ENCODE data around the gene HIPK1.

The HIPK1 gene

DNA sequence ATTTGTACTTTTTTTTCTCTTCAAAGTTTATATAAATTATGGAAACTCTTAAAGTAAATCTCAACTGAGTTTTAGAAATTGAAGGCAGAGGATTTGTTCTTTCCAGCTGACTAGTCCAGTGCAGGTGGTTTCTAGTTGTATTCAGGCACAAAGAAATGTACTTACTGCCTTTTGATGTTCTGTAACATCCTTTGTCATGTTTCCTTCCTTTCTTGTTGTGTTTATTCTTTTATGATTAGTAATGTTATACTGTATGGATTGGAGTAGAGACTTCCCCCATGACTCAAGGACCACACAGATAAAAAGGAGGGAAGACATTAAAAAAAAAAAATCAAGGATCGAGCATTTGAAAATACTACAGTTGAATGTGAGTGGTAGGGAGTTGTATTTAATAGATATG, 8.0 kb downstream of the HIPK1 start:
- H3K27ac ChIP-seq (ENCODE audit: low read depth, low read length) = no peak overlapping the region
- H3K36me3 ChIP-seq (ENCODE audit: low read length) = peaks cover 7% of the 10 kb centered on the region; the same call in 1 of the 2 replicates
- TF ChIP-seq EZH2phosphoT487 (conservative IDR thresholded peaks at IDR 0.05; ENCODE audit: low read length) = no peak
- TF ChIP-seq, protein P1, sequence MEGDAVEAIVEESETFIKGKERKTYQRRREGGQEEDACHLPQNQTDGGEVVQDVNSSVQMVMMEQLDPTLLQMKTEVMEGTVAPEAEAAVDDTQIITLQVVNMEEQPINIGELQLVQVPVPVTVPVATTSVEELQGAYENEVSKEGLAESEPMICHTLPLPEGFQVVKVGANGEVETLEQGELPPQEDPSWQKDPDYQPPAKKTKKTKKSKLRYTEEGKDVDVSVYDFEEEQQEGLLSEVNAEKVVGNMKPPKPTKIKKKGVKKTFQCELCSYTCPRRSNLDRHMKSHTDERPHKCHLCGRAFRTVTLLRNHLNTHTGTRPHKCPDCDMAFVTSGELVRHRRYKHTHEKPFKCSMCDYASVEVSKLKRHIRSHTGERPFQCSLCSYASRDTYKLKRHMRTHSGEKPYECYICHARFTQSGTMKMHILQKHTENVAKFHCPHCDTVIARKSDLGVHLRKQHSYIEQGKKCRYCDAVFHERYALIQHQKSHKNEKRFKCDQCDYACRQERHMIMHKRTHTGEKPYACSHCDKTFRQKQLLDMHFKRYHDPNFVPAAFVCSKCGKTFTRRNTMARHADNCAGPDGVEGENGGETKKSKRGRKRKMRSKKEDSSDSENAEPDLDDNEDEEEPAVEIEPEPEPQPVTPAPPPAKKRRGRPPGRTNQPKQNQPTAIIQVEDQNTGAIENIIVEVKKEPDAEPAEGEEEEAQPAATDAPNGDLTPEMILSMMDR (IDR thresholded peaks at IDR 0.05; ENCODE audit: insufficient read depth, low read length, poor library complexity, severe bottlenecking) = no peak
- H3K9me2 ChIP-seq (replicated peaks; ENCODE audit: insufficient read depth, low read length) = no peaks in the 10 kb centered on the region
- no peaks in the 10 kb centered on the region for H3K27me3 ChIP-seq (ENCODE audit: low read length)
- H3F3A ChIP-seq (ENCODE audit: insufficient read depth) = no peaks in the 10 kb centered on the region; the same call in 1 of the 2 replicates
- no peak overlapping the region for H3K9ac ChIP-seq (ENCODE audit: low read length)
- no peak overlapping the region for H3K4me3 ChIP-seq (ENCODE audit: insufficient read depth, low read length, poor library complexity, severe bottlenecking)
- H3K4me2 ChIP-seq (ENCODE audit: low read depth, low read length, poor library complexity, severe bottlenecking) = no peak overlapping the region
- peaks cover 88% of the 10 kb centered on the region for H3K79me2 ChIP-seq (ENCODE audit: insufficient read depth, low read length)
- no peak overlapping the region for H2AFZ ChIP-seq (ENCODE audit: low read depth, low read length, severe bottlenecking)
- 0 out of 2 replicates have a peak, but pooled peaks cover 8% of the 10 kb centered on the region for H4K20me1 ChIP-seq (ENCODE audit: low read depth, low read length)
- no peaks in the 10 kb centered on the region for H3K9me3 ChIP-seq (ENCODE audit: insufficient read depth, low read length)

DNA sequence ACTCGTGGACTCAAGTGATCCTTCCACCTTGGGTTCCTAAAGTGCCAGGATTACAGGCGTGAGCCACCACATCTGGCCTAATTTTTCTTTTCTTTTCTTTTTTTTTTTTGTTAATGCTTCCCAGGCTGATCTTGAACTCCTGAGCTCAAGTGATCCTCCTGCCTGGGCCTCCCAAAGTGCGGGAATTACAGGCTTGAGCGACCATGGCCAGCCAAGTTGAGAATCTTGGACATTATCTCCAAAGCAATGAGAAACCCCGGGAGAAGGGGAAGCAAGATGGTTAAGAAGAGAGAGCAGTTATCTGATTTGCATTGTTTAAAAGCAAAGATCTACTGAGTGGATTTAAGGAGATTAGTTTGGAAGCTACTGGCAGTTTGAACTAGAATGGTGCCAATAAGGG, 9.1 kb downstream of the HIPK1 start:
- Histone ChIP-seq H3K36me3 (ENCODE audit: low read length) (peaks cover 18% of the 10 kb centered on the region), H3K9me3 (ENCODE audit: insufficient read depth, low read length) (no peaks in the 10 kb centered on the region), H3K9ac (ENCODE audit: low read length) (no peak overlapping the region), H3F3A (ENCODE audit: insufficient read depth) (no peaks in the 10 kb centered on the region; the same call in 1 of the 2 replicates), H3K27ac (ENCODE audit: low read depth, low read length) (no peak overlapping the region), H3K79me2 (ENCODE audit: insufficient read depth, low read length) (peaks cover 81% of the 10 kb centered on the region), H2AFZ (ENCODE audit: low read depth, low read length, severe bottlenecking) (no peak overlapping the region), H3K4me2 (ENCODE audit: low read depth, low read length, poor library complexity, severe bottlenecking) (no peak overlapping the region), H3K9me2 (replicated peaks; ENCODE audit: insufficient read depth, low read length) (no peaks in the 10 kb centered on the region), H3K27me3 (ENCODE audit: low read length) (no peaks in the 10 kb centered on the region), H4K20me1 (ENCODE audit: low read depth, low read length) (peaks cover 8% of the 10 kb centered on the region; the same call in 1 of the 2 replicates), H3K4me3 (ENCODE audit: insufficient read depth, low read length, poor library complexity, severe bottlenecking) (no peak overlapping the region)
- no peak for TF ChIP-seq EZH2phosphoT487 (conservative IDR thresholded peaks at IDR 0.05; ENCODE audit: low read length)
- TF ChIP-seq, protein P1 (IDR thresholded peaks at IDR 0.05; ENCODE audit: insufficient read depth, low read length, poor library complexity, severe bottlenecking) = no peak

DNA sequence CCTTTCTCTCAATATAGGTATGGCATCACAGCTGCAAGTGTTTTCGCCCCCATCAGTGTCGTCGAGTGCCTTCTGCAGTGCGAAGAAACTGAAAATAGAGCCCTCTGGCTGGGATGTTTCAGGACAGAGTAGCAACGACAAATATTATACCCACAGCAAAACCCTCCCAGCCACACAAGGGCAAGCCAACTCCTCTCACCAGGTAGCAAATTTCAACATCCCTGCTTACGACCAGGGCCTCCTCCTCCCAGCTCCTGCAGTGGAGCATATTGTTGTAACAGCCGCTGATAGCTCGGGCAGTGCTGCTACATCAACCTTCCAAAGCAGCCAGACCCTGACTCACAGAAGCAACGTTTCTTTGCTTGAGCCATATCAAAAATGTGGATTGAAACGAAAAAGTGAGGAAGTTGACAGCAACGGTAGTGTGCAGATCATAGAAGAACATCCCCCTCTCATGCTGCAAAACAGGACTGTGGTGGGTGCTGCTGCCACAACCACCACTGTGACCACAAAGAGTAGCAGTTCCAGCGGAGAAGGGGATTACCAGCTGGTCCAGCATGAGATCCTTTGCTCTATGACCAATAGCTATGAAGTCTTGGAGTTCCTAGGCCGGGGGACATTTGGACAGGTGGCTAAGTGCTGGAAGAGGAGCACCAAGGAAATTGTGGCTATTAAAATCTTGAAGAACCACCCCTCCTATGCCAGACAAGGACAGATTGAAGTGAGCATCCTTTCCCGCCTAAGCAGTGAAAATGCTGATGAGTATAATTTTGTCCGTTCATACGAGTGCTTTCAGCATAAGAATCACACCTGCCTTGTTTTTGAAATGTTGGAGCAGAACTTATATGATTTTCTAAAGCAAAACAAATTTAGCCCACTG, 11.5 kb downstream of the HIPK1 start:
- Histone ChIP-seq H3K27ac (ENCODE audit: low read depth, low read length) (no peak overlapping the region), H3K9ac (ENCODE audit: low read length) (no peak overlapping the region), H3K4me2 (ENCODE audit: low read depth, low read length, poor library complexity, severe bottlenecking) (no peak overlapping the region), H3K79me2 (ENCODE audit: insufficient read depth, low read length) (peaks cover 77% of the 10 kb centered on the region), H4K20me1 (ENCODE audit: low read depth, low read length) (peaks cover 8% of the 10 kb centered on the region; the same call in 1 of the 2 replicates), H2AFZ (ENCODE audit: low read depth, low read length, severe bottlenecking) (no peak overlapping the region), H3K4me3 (ENCODE audit: insufficient read depth, low read length, poor library complexity, severe bottlenecking) (no peak overlapping the region), H3K27me3 (ENCODE audit: low read length) (no peaks in the 10 kb centered on the region), H3K9me3 (ENCODE audit: insufficient read depth, low read length) (no peaks in the 10 kb centered on the region), H3F3A (ENCODE audit: insufficient read depth) (peaks cover 2% of the 10 kb centered on the region; the same call in 1 of the 2 replicates), H3K36me3 (ENCODE audit: low read length) (peaks cover 30% of the 10 kb centered on the region), H3K9me2 (replicated peaks; ENCODE audit: insufficient read depth, low read length) (no peaks in the 10 kb centered on the region)
- TF ChIP-seq, protein P1 (IDR thresholded peaks at IDR 0.05; ENCODE audit: insufficient read depth, low read length, poor library complexity, severe bottlenecking) = no peak
- no peak for TF ChIP-seq EZH2phosphoT487 (conservative IDR thresholded peaks at IDR 0.05; ENCODE audit: low read length)

Data from SU-DHL-6 (cell line).